DND-41 (cell line): ENCODE results near the gene PPP2CA.
A peak's percentile ranks its signal among the peaks of the same experiment; 100 is the strongest.

Source experiments
- ATAC-seq: fragments of 200-7000 bp; cut with Tn5 transposase; 3 replicates; pipeline ENCODE4 v1.9.1; 2021; ENCODE audit warnings: low read depth; ENCODE audit not compliant: insufficient read depth
- DNase-seq: peaks from one replicate; pipeline ENCODE4 v3.0.0-alpha.2; 2020
- H2AFZ ChIP-seq: 2 replicates; pipeline ENCODE4 v1.6.0; 2012; ENCODE audit warnings: low read depth, low read length
- H3K27ac ChIP-seq: 2 replicates; pipeline ENCODE4 v1.5.1; 2012; ENCODE audit warnings: low read length, inconsistent platforms
- H3K27me3 ChIP-seq: fragments of 200-600 bp; sonication (generic); 2 replicates; pipeline ENCODE4 v1.6.0; 2012; ENCODE audit warnings: low read length, mild to moderate bottlenecking, inconsistent platforms; ENCODE audit not compliant: insufficient read depth, poor library complexity
- H3K36me3 ChIP-seq: 2 replicates; pipeline ENCODE4 v1.5.1; 2012; ENCODE audit warnings: low read length, inconsistent platforms; ENCODE audit not compliant: insufficient read depth
- H3K4me1 ChIP-seq: 2 replicates; pipeline ENCODE4 v1.5.1; 2012; ENCODE audit warnings: mild to moderate bottlenecking, low read length; ENCODE audit not compliant: insufficient read depth
- H3K4me2 ChIP-seq: 2 replicates; pipeline ENCODE4 v1.6.0; 2012; ENCODE audit warnings: mild to moderate bottlenecking, moderate library complexity, low read length, inconsistent platforms; ENCODE audit not compliant: insufficient read depth
- H3K4me3 ChIP-seq, 2 experiments: fragments of 200-600 bp in 1 of 2; shearing (Covaris generic) in 1 of 2; 2 replicates each; pipeline ENCODE4 v1.5.1; 2012 to 2016; ENCODE audit warnings: inconsistent platforms in 2 of 2, low read length in 2 of 2, mild to moderate bottlenecking in 2 of 2, low read depth in 1 of 2, moderate library complexity in 1 of 2
- H3K79me2 ChIP-seq: 2 replicates; pipeline ENCODE4 v1.6.0; 2012; ENCODE audit warnings: low read length, inconsistent platforms; ENCODE audit not compliant: insufficient read depth
- H3K9ac ChIP-seq: 2 replicates; pipeline ENCODE4 v1.6.0; 2012; ENCODE audit warnings: low read depth, mild to moderate bottlenecking, inconsistent platforms, low read length, moderate library complexity
- H3K9me3 ChIP-seq: 2 replicates; pipeline ENCODE4 v1.5.1; 2012; ENCODE audit warnings: low read length, moderate library complexity, mild to moderate bottlenecking, inconsistent platforms; ENCODE audit not compliant: insufficient read depth, severe bottlenecking
- H4K20me1 ChIP-seq: 2 replicates; pipeline ENCODE4 v1.6.0; 2012; ENCODE audit warnings: low read length; ENCODE audit not compliant: insufficient read depth
- CTCF ChIP-seq: IDR thresholded peaks from 2 replicates; pipeline ENCODE4 v1.5.1; 2012; ENCODE audit warnings: borderline replicate concordance, low read length, moderate library complexity, mild to moderate bottlenecking; ENCODE audit not compliant: poor library complexity, severe bottlenecking; ENCODE audit errors: extremely low read depth
- EZH2 ChIP-seq: IDR thresholded peaks from 3 replicates; pipeline ENCODE4 v1.6.1; 2012; ENCODE audit warnings: borderline replicate concordance, low read depth, mild to moderate bottlenecking, moderate library complexity, low read length, inconsistent platforms; ENCODE audit not compliant: severe bottlenecking

Gene PPP2CA

GRCh38 chr5:134148986-134149539, 76.8 kb downstream of the PPP2CA start:
- H3K4me1 ChIP-seq = no peaks in the 10 kb centered on the region
- H3K9ac ChIP-seq = no peak overlapping the region
- H4K20me1 ChIP-seq = peaks cover 52% of the 10 kb centered on the region
- H2AFZ ChIP-seq = no peak overlapping the region
- DNase-seq (no peak), ATAC-seq (peak; percentile 10; the same call in 1 of the 3 replicates)
- no peak for TF ChIP-seq CTCF
- TF ChIP-seq EZH2 = no peak
- no peak overlapping the region for H3K27ac ChIP-seq
- peaks cover 92% of the 10 kb centered on the region for H3K36me3 ChIP-seq
- no peak overlapping the region for H3K4me3 ChIP-seq
- H3K4me2 ChIP-seq = no peak overlapping the region
- H3K9me3 ChIP-seq = no peaks in the 10 kb centered on the region
- no peaks in the 10 kb centered on the region for H3K27me3 ChIP-seq
- H3K79me2 ChIP-seq = peaks cover 46% of the 10 kb centered on the region

GRCh38 chr5:134148316-134148715, 77.6 kb downstream of the PPP2CA start:
- H3K36me3 ChIP-seq = peaks cover 92% of the 10 kb centered on the region
- peaks cover 50% of the 10 kb centered on the region for H3K79me2 ChIP-seq
- no peak overlapping the region for H3K4me3 ChIP-seq
- H3K4me1 ChIP-seq = no peaks in the 10 kb centered on the region
- no peaks in the 10 kb centered on the region for H3K9me3 ChIP-seq
- no peaks in the 10 kb centered on the region for H3K27me3 ChIP-seq
- H3K27ac ChIP-seq = no peak overlapping the region
- peaks cover 60% of the 10 kb centered on the region for H4K20me1 ChIP-seq
- TF ChIP-seq CTCF (no peak), EZH2 (no peak)
- no peak overlapping the region for H2AFZ ChIP-seq
- DNase-seq (no peak), ATAC-seq (no peak)
- no peak overlapping the region for H3K9ac ChIP-seq
- H3K4me2 ChIP-seq = no peak overlapping the region

- peaks cover 50% of the 10 kb centered on the region for H3K79me2 ChIP-seq
- ATAC-seq (no peak), DNase-seq (no peak)
- no peak overlapping the region for H3K4me2 ChIP-seq
- no peaks in the 10 kb centered on the region for H3K4me1 ChIP-seq
- H3K36me3 ChIP-seq = peaks cover 90% of the 10 kb centered on the region
- H2AFZ ChIP-seq = no peak overlapping the region
- H3K4me3 ChIP-seq = no peak overlapping the region
- no peaks in the 10 kb centered on the region for H3K9me3 ChIP-seq
- no peak overlapping the region for H3K9ac ChIP-seq
- H3K27me3 ChIP-seq = no peaks in the 10 kb centered on the region
- no peak overlapping the region for H3K27ac ChIP-seq
- H4K20me1 ChIP-seq = peaks cover 70% of the 10 kb centered on the region
- TF ChIP-seq EZH2 (no peak), CTCF (no peak)
Observed at GRCh38 chr5:134146651-134147518, 79.0 kb downstream of the PPP2CA start.
